Activated T-helper 2 cell treated with anti-CD3 and anti-CD28 coated beads, Interferon-gamma antibody, Interleukin-2, Interleukin-4, amounts not matched to agents 10 μg/mL and 5 μg/mL and 100 μg/mL, durations not matched to agents 14 hours and 24 hours and 36 hours (primary cell): Measurements from ENCODE around the gene RAB6B. TPM values are rescaled to one million over a fixed set of nuclear protein-coding genes. Genes with fewer than 3 reads are reported as not detected.

ENCODE experiments used
- DNase-seq: peaks from one replicate; pipeline ENCODE4 v3.0.0; 2021; ENCODE audit warnings: low spot score
- H3K27ac Mint-ChIP-seq: one replicate; pipeline ENCODE4 v1.8.0; 2021; ENCODE audit warnings: mixed read lengths
- H3K27me3 Mint-ChIP-seq: one replicate; pipeline ENCODE4 v1.8.0; 2021; ENCODE audit warnings: low read depth, mixed read lengths
- H3K36me3 Mint-ChIP-seq: one replicate; pipeline ENCODE4 v1.8.0; 2021; ENCODE audit warnings: low read depth, mixed read lengths
- H3K4me1 Mint-ChIP-seq: one replicate; pipeline ENCODE4 v1.8.0; 2021; ENCODE audit warnings: low read depth, mixed read lengths
- H3K4me3 Mint-ChIP-seq: one replicate; pipeline ENCODE4 v1.8.0; 2021; ENCODE audit warnings: low read depth, mild to moderate bottlenecking, moderate library complexity, mixed read lengths
- H3K9me3 Mint-ChIP-seq: one replicate; pipeline ENCODE4 v1.8.0; 2021; ENCODE audit warnings: mixed read lengths
- intact Hi-C: fragments of 100-400 bp; cut with micrococcal nuclease; formaldehyde crosslinking; loops from one replicate; pipeline ENCODE4 v1.15.1; 2023
- total RNA-seq: library from RNA; stranded (reverse); gene quantifications from 2 replicates; pipeline ENCODE4 v1.2.3, GENCODE V29; 2022

The RAB6B gene
- total RNA-seq, 1 donor from 2014 or later = 7.6 TPM

GRCh38 chr3:133897547-133897946 is 1.9 kb upstream of the RAB6B start:
- DNase-seq = no peak
- no peaks in the 10 kb centered on the region for H3K36me3 Mint-ChIP-seq
- H3K9me3 Mint-ChIP-seq = peaks cover under 1% of the 10 kb centered on the region
- no peak overlapping the region for H3K4me3 Mint-ChIP-seq
- H3K4me1 Mint-ChIP-seq = peaks cover 2% of the 10 kb centered on the region
- peaks cover 57% of the 10 kb centered on the region for H3K27me3 Mint-ChIP-seq
- intact Hi-C loops = no loop called here
- no peak overlapping the region for H3K27ac Mint-ChIP-seq

DNA sequence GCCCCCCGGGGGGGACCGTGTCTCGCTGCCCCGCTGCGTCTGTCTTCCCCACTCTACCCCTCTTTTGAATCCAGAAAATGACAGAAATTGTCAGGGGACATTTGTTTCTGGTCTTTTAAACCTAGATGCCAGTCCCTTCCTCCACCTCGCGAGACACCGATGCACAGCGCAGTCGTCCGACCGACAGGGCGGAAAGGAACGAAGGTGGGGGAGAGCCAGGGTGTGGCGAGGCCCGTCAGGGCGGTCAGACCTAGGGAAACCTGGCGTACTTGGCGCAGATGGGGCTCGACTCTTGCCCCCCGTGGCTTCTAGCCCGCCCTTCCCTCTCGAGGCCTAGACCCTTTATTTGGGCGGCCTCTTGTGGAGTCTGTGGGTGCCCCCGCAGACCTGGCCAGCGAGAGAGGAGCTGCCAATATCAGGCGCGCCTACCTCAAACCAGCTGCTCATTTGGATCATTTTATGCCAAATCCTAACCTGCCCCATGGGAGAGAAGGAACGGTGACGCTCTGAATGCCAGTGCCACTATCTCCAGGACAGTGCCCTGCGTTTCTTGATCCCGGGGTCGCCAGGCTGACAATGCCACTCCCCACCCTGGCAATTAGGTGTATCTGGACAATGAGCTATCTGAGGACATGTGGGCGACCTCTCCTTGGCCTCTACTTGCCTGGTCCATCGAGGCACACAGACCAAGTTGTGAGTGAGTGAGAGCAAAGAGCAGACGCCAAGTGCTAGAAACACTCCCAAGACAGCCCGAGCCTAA is 500 bp upstream of the RAB6B start:
- no peaks in the 10 kb centered on the region for H3K9me3 Mint-ChIP-seq
- H3K36me3 Mint-ChIP-seq = no peaks in the 10 kb centered on the region
- intact Hi-C loops = no loop called here
- H3K4me3 Mint-ChIP-seq = peak overlapping the region; percentile 80
- peaks cover 2% of the 10 kb centered on the region for H3K4me1 Mint-ChIP-seq
- H3K27me3 Mint-ChIP-seq = peaks cover 49% of the 10 kb centered on the region
- no peak for DNase-seq
- no peak overlapping the region for H3K27ac Mint-ChIP-seq

DNA sequence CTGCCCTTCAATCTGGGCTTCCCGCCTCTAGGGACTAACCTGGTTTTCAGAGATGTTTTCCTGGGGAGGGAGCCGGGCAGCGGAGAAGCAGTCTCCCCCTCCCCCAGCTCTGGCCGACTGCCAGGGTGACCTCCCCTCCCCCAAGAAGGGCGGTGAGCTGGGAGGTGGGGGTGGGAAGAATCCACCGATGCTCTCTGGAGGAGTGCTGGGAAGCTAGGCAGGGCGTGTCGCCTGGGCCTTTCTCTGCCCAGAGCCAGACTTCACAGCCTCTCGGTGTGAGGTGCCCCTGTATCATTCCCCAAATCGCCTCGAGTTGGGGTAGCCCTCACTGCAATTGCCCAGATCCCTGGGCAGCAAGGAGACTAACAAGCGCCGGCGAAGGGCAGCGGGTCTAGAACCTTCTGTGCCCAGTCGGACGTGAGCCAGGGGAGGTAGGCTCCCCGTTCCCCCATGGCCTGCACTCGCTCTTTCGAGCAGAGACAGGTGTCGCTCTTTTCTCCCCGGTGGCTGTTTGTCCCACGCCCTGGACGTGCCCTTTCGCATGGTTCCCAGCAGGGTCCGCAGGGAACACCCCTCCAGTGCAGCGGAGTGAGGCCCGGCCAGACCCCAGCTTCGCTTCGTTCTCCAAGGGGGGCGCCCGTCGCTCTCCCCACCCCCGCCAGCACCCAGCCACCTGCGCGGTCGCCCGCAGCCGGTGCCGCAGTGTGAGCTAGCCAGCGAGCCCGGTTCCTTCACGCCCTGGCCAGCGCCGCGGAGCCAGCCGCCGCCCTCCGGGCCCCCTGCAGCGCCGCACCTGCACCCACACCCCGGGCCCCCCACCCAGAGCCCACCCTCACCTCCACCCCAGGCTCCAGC is 1.1 kb downstream of the RAB6B start:
- no peak overlapping the region for H3K27ac Mint-ChIP-seq
- intact Hi-C loops = loop anchor here (2.0 kb wide), 1 partner anchor 44 kb away; no protein-coding TSS in a partner anchor
- no peaks in the 10 kb centered on the region for H3K36me3 Mint-ChIP-seq
- peaks cover 36% of the 10 kb centered on the region for H3K27me3 Mint-ChIP-seq
- peaks cover 2% of the 10 kb centered on the region for H3K4me1 Mint-ChIP-seq
- DNase-seq = no peak
- peak overlapping the region; percentile 56 for H3K4me3 Mint-ChIP-seq
- H3K9me3 Mint-ChIP-seq = no peaks in the 10 kb centered on the region

GRCh38 chr3:133893683-133894352 is 1.9 kb downstream of the RAB6B start:
- Mint-ChIP-seq H3K4me1 (peaks cover 2% of the 10 kb centered on the region), H3K36me3 (no peaks in the 10 kb centered on the region), H3K27me3 (peaks cover 34% of the 10 kb centered on the region), H3K27ac (no peak overlapping the region), H3K4me3 (peak overlapping the region; percentile 26), H3K9me3 (no peaks in the 10 kb centered on the region)
- no peak for DNase-seq
- intact Hi-C loops = loop anchor here (2.0 kb wide), 1 partner anchor 43 kb away; no protein-coding TSS in a partner anchor

- no peaks in the 10 kb centered on the region for H3K9me3 Mint-ChIP-seq
- H3K4me3 Mint-ChIP-seq = no peak overlapping the region
- intact Hi-C loops = no loop called here
- no peak for DNase-seq
- H3K27me3 Mint-ChIP-seq = peaks cover 31% of the 10 kb centered on the region
- H3K4me1 Mint-ChIP-seq = peaks cover 2% of the 10 kb centered on the region
- H3K27ac Mint-ChIP-seq = no peak overlapping the region
- no peaks in the 10 kb centered on the region for H3K36me3 Mint-ChIP-seq
These were observed 3.0 kb downstream of the RAB6B start for GRCh38 chr3:133892541-133893231.

DNA sequence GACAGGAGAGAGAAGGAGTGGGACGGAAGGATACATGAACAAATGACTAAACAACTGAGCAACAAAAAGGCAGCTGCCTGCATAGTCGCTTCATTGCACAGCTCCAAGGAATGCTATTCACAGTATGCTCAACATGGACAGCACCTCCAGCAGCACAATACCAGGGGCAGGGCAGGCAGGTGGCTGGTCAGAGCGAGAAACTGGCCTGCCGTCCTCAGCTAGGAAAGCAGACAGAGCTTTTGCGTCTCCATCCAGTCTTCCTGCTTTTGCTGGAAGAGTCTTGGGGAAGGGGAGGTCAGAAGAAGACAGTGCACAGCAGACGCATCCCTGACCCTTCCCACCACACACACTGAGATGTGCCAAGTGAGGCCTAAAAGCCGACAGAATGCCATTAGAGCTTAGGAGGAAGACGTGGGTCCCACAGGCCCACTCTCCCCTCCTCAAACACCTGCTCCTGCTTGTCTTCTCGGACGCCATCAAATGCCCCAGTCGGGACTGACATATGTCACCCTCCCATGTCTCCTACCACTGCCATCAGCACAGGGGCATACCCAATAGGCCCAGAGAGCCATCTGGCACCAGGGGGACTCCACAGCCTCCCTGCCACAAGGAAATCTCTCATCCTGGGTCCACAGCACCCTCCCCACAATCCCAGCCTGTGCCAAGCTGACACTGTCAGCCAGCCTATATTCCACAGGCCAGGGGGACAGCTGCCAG is 3.9 kb downstream of the RAB6B start:
- Mint-ChIP-seq H3K9me3 (no peaks in the 10 kb centered on the region), H3K36me3 (no peaks in the 10 kb centered on the region), H3K4me3 (no peak overlapping the region), H3K27me3 (peaks cover 24% of the 10 kb centered on the region), H3K27ac (no peak overlapping the region), H3K4me1 (peaks cover 2% of the 10 kb centered on the region)
- no peak for DNase-seq
- intact Hi-C loops = no loop called here

DNA sequence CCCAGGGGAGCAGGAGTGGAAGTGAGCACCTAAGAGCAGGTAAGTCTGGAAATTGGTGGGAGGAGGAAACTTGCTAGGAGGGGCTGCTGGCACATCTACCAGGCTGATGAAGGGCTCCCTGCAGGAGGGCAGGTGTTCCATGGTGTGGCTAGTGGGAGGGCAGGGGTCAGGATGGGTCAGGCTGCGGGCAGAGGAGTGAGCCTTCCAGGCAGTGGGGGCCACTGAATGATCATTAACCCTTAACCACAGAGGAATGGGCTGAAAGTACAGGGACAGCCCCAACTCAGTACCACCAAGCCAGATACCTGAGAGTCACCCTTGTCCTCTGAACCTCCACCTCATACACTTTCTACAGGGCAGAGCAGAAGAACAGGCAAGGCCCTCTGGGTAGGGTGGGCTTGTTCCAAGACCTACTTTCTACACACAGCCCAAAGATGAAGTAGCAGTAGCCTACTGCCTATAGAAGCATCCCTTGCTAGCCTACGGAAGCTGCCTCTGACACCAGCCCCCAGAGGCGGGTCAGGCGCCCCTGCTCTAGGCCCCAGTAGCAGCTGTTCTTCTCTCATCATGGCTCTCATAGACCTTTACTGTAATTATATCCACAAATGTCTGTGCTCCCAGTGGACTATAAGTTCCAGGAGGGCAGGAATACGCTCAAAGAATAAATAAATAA is 4.6 kb downstream of the RAB6B start:
- H3K27me3 Mint-ChIP-seq = peaks cover 17% of the 10 kb centered on the region
- no peak for DNase-seq
- intact Hi-C loops = no loop called here
- H3K9me3 Mint-ChIP-seq = no peaks in the 10 kb centered on the region
- no peaks in the 10 kb centered on the region for H3K36me3 Mint-ChIP-seq
- H3K4me1 Mint-ChIP-seq = peaks cover 2% of the 10 kb centered on the region
- H3K4me3 Mint-ChIP-seq = no peak overlapping the region
- no peak overlapping the region for H3K27ac Mint-ChIP-seq

DNA sequence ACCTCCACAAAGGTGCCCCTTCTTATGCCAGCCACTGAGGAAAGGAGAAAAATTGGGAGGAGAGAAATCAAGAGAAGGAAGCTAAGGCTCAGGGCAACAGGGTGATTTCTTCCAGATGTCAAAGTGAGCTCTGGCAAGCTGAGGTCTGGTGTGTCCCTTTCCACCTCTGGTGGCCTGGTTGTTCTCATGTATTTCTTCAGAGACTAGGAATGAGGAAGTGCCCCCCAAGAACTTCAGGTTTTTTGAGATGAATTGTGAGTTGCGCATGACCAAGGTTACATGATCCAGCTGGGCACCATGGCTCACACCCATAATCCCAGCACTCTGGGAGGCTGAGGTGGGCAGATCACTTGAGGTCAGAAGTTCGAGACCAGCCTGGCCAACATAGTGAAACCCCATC is 5.6 kb downstream of the RAB6B start:
- H3K4me1 Mint-ChIP-seq = no peaks in the 10 kb centered on the region
- H3K4me3 Mint-ChIP-seq = no peak overlapping the region
- H3K36me3 Mint-ChIP-seq = no peaks in the 10 kb centered on the region
- intact Hi-C loops = no loop called here
- H3K27me3 Mint-ChIP-seq = peaks cover 11% of the 10 kb centered on the region
- H3K27ac Mint-ChIP-seq = no peak overlapping the region
- no peaks in the 10 kb centered on the region for H3K9me3 Mint-ChIP-seq
- DNase-seq = no peak

DNA sequence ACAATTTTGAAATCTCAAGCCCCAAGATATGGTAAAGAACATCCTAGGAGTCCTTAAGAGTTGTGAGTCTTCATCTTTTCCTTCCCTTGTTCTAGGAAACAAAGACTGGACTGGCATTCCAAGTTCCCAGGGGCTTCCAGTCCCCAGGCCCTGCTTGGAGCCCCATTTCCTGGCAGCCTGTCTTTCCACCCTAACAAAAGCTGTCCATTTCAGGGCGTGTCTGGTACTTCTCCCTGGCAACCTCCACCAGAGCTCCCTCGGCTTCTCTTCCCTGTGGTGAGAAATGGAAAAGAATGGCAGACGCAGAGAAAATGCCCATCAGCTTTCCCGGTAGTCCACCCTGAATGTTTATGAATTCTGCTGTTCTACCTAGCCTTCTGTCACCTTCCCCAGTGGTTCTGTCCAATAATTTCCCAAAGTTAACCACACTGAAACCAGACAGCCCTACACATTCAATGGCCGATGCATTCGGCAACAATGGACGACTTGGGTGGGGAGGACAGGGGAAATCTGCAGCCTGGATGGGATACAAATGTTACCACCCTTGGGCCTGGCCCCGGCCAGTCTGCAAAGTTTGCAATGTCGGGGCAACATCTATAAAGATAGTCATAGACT is 6.8 kb downstream of the RAB6B start:
- no peak for DNase-seq
- peaks cover 7% of the 10 kb centered on the region for H3K27me3 Mint-ChIP-seq
- H3K9me3 Mint-ChIP-seq = no peaks in the 10 kb centered on the region
- intact Hi-C loops = no loop called here
- no peaks in the 10 kb centered on the region for H3K4me1 Mint-ChIP-seq
- no peak overlapping the region for H3K27ac Mint-ChIP-seq
- no peak overlapping the region for H3K4me3 Mint-ChIP-seq
- H3K36me3 Mint-ChIP-seq = no peaks in the 10 kb centered on the region

- Mint-ChIP-seq H3K9me3 (no peaks in the 10 kb centered on the region), H3K27me3 (peaks cover 1% of the 10 kb centered on the region), H3K4me3 (no peak overlapping the region), H3K27ac (no peak overlapping the region), H3K36me3 (no peaks in the 10 kb centered on the region), H3K4me1 (peaks cover 3% of the 10 kb centered on the region)
- no peak for DNase-seq
- intact Hi-C loops = no loop called here
These were observed 7.6 kb downstream of the RAB6B start for GRCh38 chr3:133887803-133888703.
